H1 (cell line): ENCODE measurements around the gene GDF15. TPM values are rescaled to one million over a fixed set of nuclear protein-coding genes. Genes with fewer than 3 reads are reported as not detected.

Experiments used
- CTCF ChIP-seq, 3 experiments: IDR thresholded peaks; 1 replicate in 2 of 3; 2 replicates in 1 of 3; pipeline versions ENCODE4 v1.5.1 to v1.6.1; 2011; ENCODE audit warnings: low read length in 3 of 3, mild to moderate bottlenecking in 3 of 3, inconsistent platforms in 2 of 3, low read depth in 1 of 3, moderate library complexity in 1 of 3; ENCODE audit not compliant: insufficient read depth in 1 of 3; ENCODE audit errors: control extremely low read depth in 1 of 3
- POLR2A ChIP-seq, 2 experiments: IDR thresholded peaks; 1 replicate in 1 of 2; 2 replicates in 1 of 2; pipeline ENCODE4 v1.6.1; 2011; ENCODE audit warnings: low read depth in 2 of 2, low read length in 2 of 2, mild to moderate bottlenecking in 2 of 2; ENCODE audit errors: control extremely low read depth in 1 of 2
- RXRA ChIP-seq: IDR thresholded peaks from 2 replicates; pipeline ENCODE4 v1.6.1; 2011; ENCODE audit warnings: low read depth, mild to moderate bottlenecking, low read length, moderate library complexity; ENCODE audit not compliant: insufficient read depth
- SAP30 ChIP-seq: fragments of 300-600 bp; sonication (generic); IDR thresholded peaks from 2 replicates; pipeline ENCODE4 v1.7.1; 2012; ENCODE audit warnings: low read length, moderate library complexity, mild to moderate bottlenecking, inconsistent platforms; ENCODE audit not compliant: insufficient read depth, insufficient replicate concordance
- SRF ChIP-seq: IDR thresholded peaks from 2 replicates; pipeline ENCODE4 v1.6.1; 2011; ENCODE audit warnings: mild to moderate bottlenecking, low read depth, low read length, moderate library complexity
- polyA plus RNA-seq, 7 experiments: library from polyadenylated mRNA; depleted of rRNA in 3 of 7; stranded (reverse) in 5 of 7; unstranded in 2 of 7; fragments of >200 nt in 5 of 7; fragments of 200-250 nt in 2 of 7; gene quantifications; 1 replicate in 5 of 7; 2 replicates in 1 of 7; 4 replicates in 1 of 7; pipeline versions ENCODE4 v1.2.1 to v1.2.3, GENCODE V29; 2011 to 2013; ENCODE audit warnings: missing spikeins in 2 of 7, mixed read lengths in 2 of 7
- total RNA-seq: library from RNA; stranded (reverse); fragmentation: NEBNext Ultra II Directional; extraction: Animal tissue kit (Norgen Biotek cat#: 25700); gene quantifications from 2 replicates; pipeline ENCODE4 v1.2.1, GENCODE V29; 2021

GDF15 gene
- total and polyA plus RNA-seq, 2 of the 8 experiments (the other 6 are each of a cell fraction or from before 2014, with no cell fraction given) = 4.1 to 8.5 TPM

GRCh38 chr19:18388960-18389725 is 3.2 kb downstream of the GDF15 start (continued):
- TF ChIP-seq POLR2A (IDR thresholded peaks at IDR 0.05; ENCODE audit: control extremely low read depth in 1 of 2, low read depth in 2 of 2, low read length in 2 of 2) (no peak), RXRA (no peak), SRF (no peak), CTCF (IDR thresholded peaks at IDR 0.05; ENCODE audit: control extremely low read depth in 1 of 3, insufficient read depth in 1 of 3, low read depth in 1 of 3, low read length in 3 of 3) (no peak), SAP30 (no peak)
